ENCODE results near the gene RNF181. TPM values are rescaled to one million over a fixed set of nuclear protein-coding genes. Genes with fewer than 3 reads are reported as not detected.

RNF181 gene
- total and polyA plus RNA-seq, 2 donors (not counting 3 experiments of a cell fraction or from before 2014, with no cell fraction given): 142 to 629 TPM

- H3K79me2 ChIP-seq (ENCODE audit: control insufficient read depth, insufficient read depth, low read length): peaks cover 51% of the 10 kb centered on the region
- no peaks in the 10 kb centered on the region for H3K9me3 ChIP-seq (replicated peaks; ENCODE audit: control insufficient read depth, insufficient read depth, low read length)
- FAIRE-seq (no peak), DNase-seq (ENCODE audit: low read depth, low spot score) (no peak)
- peaks cover 24 to 29% of the 10 kb centered on the region in 2 experiments for H3K36me3 ChIP-seq (ENCODE audit: control insufficient read depth in 2 of 2, extremely low read depth in 1 of 2, insufficient read depth in 2 of 2, low read length in 2 of 2)
- H3K4me3 ChIP-seq (replicated peaks in 1 of 3; ENCODE audit: insufficient read depth in 1 of 3, low read depth in 1 of 3, low read length in 3 of 3): no peak overlapping the region
- dilution Hi-C loops (cut with MboI; ENCODE audit: extremely low pct_ligation_motif_present, low sequenced_read_pairs) (no loop called here), intact Hi-C loops (cut with micrococcal nuclease) (no loop called here)
- ChIA-PET CTCF (interaction anchor here (8.8 kb wide), 1 partner anchor 14 kb away, joined by 74 read pairs; no protein-coding TSS in a partner anchor), POLR2A (no interaction called here)
- peaks cover 9% of the 10 kb centered on the region for H3K4me1 ChIP-seq (ENCODE audit: control insufficient read depth, extremely low read depth, insufficient read depth, low read length)
- no peaks in the 10 kb centered on the region for H4K20me1 ChIP-seq (replicated peaks; ENCODE audit: control insufficient read depth, extremely low read depth, insufficient read depth, low read length)
- TF ChIP-seq POLR2A (IDR thresholded peaks at IDR 0.05; ENCODE audit: low read depth, low read length): no peak
- TF ChIP-seq CTCF (IDR thresholded peaks at IDR 0.05; ENCODE audit: extremely low read depth in 1 of 2, insufficient read depth in 1 of 2, low read depth in 1 of 2, low read length in 2 of 2): no peak
- no peak for TF ChIP-seq JUN (IDR thresholded peaks at IDR 0.05; ENCODE audit: borderline replicate concordance, insufficient read depth, insufficient read length, low read depth)
- no peak for TF ChIP-seq EZH2 (IDR thresholded peaks at IDR 0.05; ENCODE audit: borderline replicate concordance, low read depth, low read length, severe bottlenecking)
- TF ChIP-seq GATA2 (IDR thresholded peaks at IDR 0.05; ENCODE audit: insufficient read depth, insufficient read length, low read depth, low read length): no peak
- no peak for TF ChIP-seq FOS (IDR thresholded peaks at IDR 0.05; ENCODE audit: borderline replicate concordance, insufficient read depth, low read length)
- TF ChIP-seq MYC (IDR thresholded peaks at IDR 0.05; ENCODE audit: low read depth, low read length): no peak
- no peak for TF ChIP-seq POLR2AphosphoS5 (IDR thresholded peaks at IDR 0.05; ENCODE audit: insufficient read depth, low read depth, low read length)
- no peak for TF ChIP-seq MAX (IDR thresholded peaks at IDR 0.05; ENCODE audit: insufficient read depth, insufficient read length)
- H3K4me2 ChIP-seq (ENCODE audit: insufficient read depth, low read length): no peak overlapping the region
- no TSS peak for BruUV-seq (replicated peaks)
- no peaks in the 10 kb centered on the region for H3K9me1 ChIP-seq (replicated peaks; ENCODE audit: control insufficient read depth, extremely low read depth, insufficient read depth, low read length)
- no peak overlapping the region for H2AFZ ChIP-seq (ENCODE audit: low read depth, low read length)
- H3K27ac ChIP-seq (ENCODE audit: insufficient read depth, low read depth, low read length): no peak overlapping the region
- no peak overlapping the region for H3K9ac ChIP-seq (replicated peaks; ENCODE audit: extremely low read depth, insufficient read depth, low read length)
- H3K27me3 ChIP-seq (ENCODE audit: control insufficient read depth in 2 of 2, insufficient read depth in 2 of 2, low read length in 2 of 2): no peaks in the 10 kb centered on the region
These were observed 25.8 kb downstream of the RNF181 start for GRCh38 chr2:85621338-85621737.

Data from endothelial cell of umbilical vein (primary cell).